H9 (cell line): Measurements from ENCODE around the gene RGL2. TPM values are rescaled to one million over a fixed set of nuclear protein-coding genes. Genes with fewer than 3 reads are reported as not detected.

Experiments
- DNase-seq: peaks from one replicate; pipeline ENCODE4 v3.0.0-alpha.2; 2017
- H2AFZ ChIP-seq: one replicate; pipeline ENCODE4 v1.6.1; 2013; ENCODE audit warnings: mild to moderate bottlenecking, low read length, control low read depth, moderate library complexity
- H2AK5ac ChIP-seq: 2 replicates; pipeline ENCODE4 v1.6.1; 2013; ENCODE audit warnings: low read length, control low read depth, mixed read lengths; ENCODE audit not compliant: insufficient read length
- H2BK120ac ChIP-seq: one replicate; pipeline ENCODE4 v1.6.1; 2013; ENCODE audit warnings: low read depth, mild to moderate bottlenecking, low read length, control low read depth, inconsistent platforms; ENCODE audit not compliant: poor library complexity, severe bottlenecking
- H2BK12ac ChIP-seq: 2 replicates; pipeline ENCODE4 v1.6.1; 2013; ENCODE audit warnings: low read length, control low read depth, mixed read lengths, low read depth; ENCODE audit not compliant: insufficient read length
- H2BK15ac ChIP-seq: 2 replicates; pipeline ENCODE4 v1.6.1; 2013; ENCODE audit warnings: low read depth, low read length, control low read depth
- H2BK20ac ChIP-seq: one replicate; pipeline ENCODE4 v1.6.1; 2013; ENCODE audit warnings: low read depth, mild to moderate bottlenecking, low read length, control low read depth, inconsistent platforms; ENCODE audit not compliant: poor library complexity, severe bottlenecking
- H2BK5ac ChIP-seq: 2 replicates; pipeline ENCODE4 v1.6.1; 2013; ENCODE audit warnings: low read length, control low read depth, mixed read lengths; ENCODE audit not compliant: insufficient read length
- H3K14ac ChIP-seq: 2 replicates; pipeline ENCODE4 v1.6.1; 2013; ENCODE audit warnings: low read length, control low read depth; ENCODE audit not compliant: insufficient read depth
- H3K18ac ChIP-seq: 2 replicates; pipeline ENCODE4 v1.6.1; 2013; ENCODE audit warnings: low read depth, mild to moderate bottlenecking, mixed read lengths, low read length, control low read depth; ENCODE audit not compliant: insufficient read length
- H3K23ac ChIP-seq: 2 replicates; pipeline ENCODE4 v1.6.1; 2013; ENCODE audit warnings: low read length, control low read depth, mixed read lengths, low read depth; ENCODE audit not compliant: insufficient read length
- H3K23me2 ChIP-seq: 2 replicates; pipeline ENCODE4 v1.6.1; 2013; ENCODE audit warnings: low read depth, mild to moderate bottlenecking, mixed read lengths, low read length, control low read depth; ENCODE audit not compliant: insufficient read length, poor library complexity, severe bottlenecking
- H3K27ac ChIP-seq: 2 replicates; pipeline ENCODE4 v1.5.1; 2013; ENCODE audit warnings: low read length, control low read depth, mixed read lengths, low read depth; ENCODE audit not compliant: insufficient read length
- H3K27me3 ChIP-seq: 2 replicates; pipeline ENCODE4 v1.6.1; 2013; ENCODE audit warnings: low read length, control low read depth, inconsistent platforms; ENCODE audit not compliant: insufficient read depth
- H3K4ac ChIP-seq: 2 replicates; pipeline ENCODE4 v1.6.1; 2013; ENCODE audit warnings: low read depth, mild to moderate bottlenecking, control low read depth, inconsistent platforms, low read length, moderate library complexity
- H3K4me1 ChIP-seq: 2 replicates; pipeline ENCODE4 v1.6.1; 2013; ENCODE audit warnings: low read length, control low read depth, inconsistent platforms; ENCODE audit not compliant: insufficient read depth
- H3K4me2 ChIP-seq: 2 replicates; pipeline ENCODE4 v1.6.1; 2013; ENCODE audit warnings: low read length, control low read depth, mixed read lengths; ENCODE audit not compliant: insufficient read length, insufficient read depth
- H3K56ac ChIP-seq: 2 replicates; pipeline ENCODE4 v1.6.1; 2013; ENCODE audit warnings: low read depth, mild to moderate bottlenecking, mixed read lengths, low read length, control low read depth; ENCODE audit not compliant: insufficient read length
- H3K79me1 ChIP-seq: 2 replicates; pipeline ENCODE4 v1.6.1; 2013; ENCODE audit warnings: low read depth, mild to moderate bottlenecking, moderate library complexity, low read length, control low read depth, inconsistent platforms; ENCODE audit not compliant: insufficient read depth, poor library complexity, severe bottlenecking
- H3K79me2 ChIP-seq: 2 replicates; pipeline ENCODE4 v1.6.1; 2013; ENCODE audit warnings: low read length, control low read depth, inconsistent platforms; ENCODE audit not compliant: insufficient read depth
- H3K9ac ChIP-seq: 2 replicates; pipeline ENCODE4 v1.6.1; 2013; ENCODE audit warnings: low read length, control low read depth, mixed read lengths; ENCODE audit not compliant: insufficient read length; ENCODE audit errors: extremely low read depth
- H3K9me3 ChIP-seq: one replicate; pipeline ENCODE4 v1.6.1; 2013; ENCODE audit warnings: low read depth, low read length, inconsistent platforms; ENCODE audit not compliant: control insufficient read depth
- H3T11ph ChIP-seq: one replicate; pipeline ENCODE4 v1.6.1; 2013; ENCODE audit warnings: mild to moderate bottlenecking, low read length, control low read depth, inconsistent platforms
- H4K20me1 ChIP-seq: one replicate; pipeline ENCODE4 v1.6.1; 2013; ENCODE audit not compliant: control insufficient read depth, insufficient read length, insufficient read depth
- H4K5ac ChIP-seq: 2 replicates; pipeline ENCODE4 v1.6.1; 2013; ENCODE audit warnings: low read depth, mild to moderate bottlenecking, mixed read lengths, low read length, control low read depth; ENCODE audit not compliant: insufficient read length
- H4K8ac ChIP-seq: replicated peaks from 2 replicates; pipeline ENCODE4 v1.6.1; 2013; ENCODE audit warnings: low read length, control low read depth, mixed read lengths, low read depth; ENCODE audit not compliant: insufficient read length
- H4K91ac ChIP-seq: 2 replicates; pipeline ENCODE4 v1.6.1; 2013; ENCODE audit warnings: low read depth, mild to moderate bottlenecking, moderate library complexity, mixed read lengths, low read length, control low read depth; ENCODE audit not compliant: insufficient read length
- H3K27ac Mint-ChIP-seq, 3 experiments: 2 replicates in 2 of 3; 3 replicates in 1 of 3; pipeline ENCODE4 v1.8.0; 2020 to 2021; ENCODE audit warnings: mixed read lengths in 3 of 3, mild to moderate bottlenecking in 1 of 3, moderate library complexity in 1 of 3
- H3K27me3 Mint-ChIP-seq: 2 replicates; pipeline ENCODE4 v1.8.0; 2021; ENCODE audit warnings: low read depth, mild to moderate bottlenecking, moderate library complexity, mixed read lengths
- H3K36me3 Mint-ChIP-seq, 3 experiments: 2 replicates in 2 of 3; 3 replicates in 1 of 3; pipeline ENCODE4 v1.8.0; 2020 to 2021; ENCODE audit warnings: low read depth in 3 of 3, mixed read lengths in 3 of 3; ENCODE audit not compliant: insufficient read depth in 1 of 3
- H3K4me1 Mint-ChIP-seq, 2 experiments: 2 replicates each; pipeline ENCODE4 v1.8.0; 2020; ENCODE audit warnings: mixed read lengths in 2 of 2
- H3K4me3 Mint-ChIP-seq, 2 experiments: 2 replicates in 1 of 2; 3 replicates in 1 of 2; pipeline ENCODE4 v1.8.0; 2020 to 2021; ENCODE audit warnings: mild to moderate bottlenecking in 2 of 2, mixed read lengths in 2 of 2, moderate library complexity in 1 of 2
- H3K9me3 Mint-ChIP-seq, 2 experiments: 2 replicates in 1 of 2; 3 replicates in 1 of 2; pipeline ENCODE4 v1.8.0; 2020; ENCODE audit warnings: mild to moderate bottlenecking in 2 of 2, mixed read lengths in 2 of 2, moderate library complexity in 1 of 2
- CTCF ChIP-seq: fragments of 200-600 bp; sonication (generic); conservative IDR thresholded peaks from 3 replicates; pipeline ENCODE4 v1.8.0; 2021; ENCODE audit warnings: antibody characterized with exemption, mild to moderate bottlenecking
- WGBS: extraction: QIAGEN DNeasy Blood & Tissue Kit; methylation state at CpG from one replicate; pipeline ENCODE4 v1.1.7; 2013; ENCODE audit warnings: missing lambda C conversion rate, low lambda C conversion rate, mixed read lengths; ENCODE audit not compliant: insufficient read length; ENCODE audit errors: extremely low coverage; 5-methylcytosine and 5-hydroxymethylcytosine counted together
- total RNA-seq: library from RNA; stranded (reverse); gene quantifications from 2 replicates; pipeline ENCODE4 v1.2.1, GENCODE V29; 2021

The RGL2 gene
- total RNA-seq, 1 experiment from 2014 or later = 74.3 TPM

- H2BK5ac ChIP-seq = no peak overlapping the region
- no peak for DNase-seq
- no peak for TF ChIP-seq CTCF
- Mint-ChIP-seq H3K4me3 (no peak overlapping the region; a peak in 1 of 5 replicates), H3K4me1 (no peaks in the 10 kb centered on the region), H3K27me3 (peaks cover 2% of the 10 kb centered on the region), H3K36me3 (no peaks in the 10 kb centered on the region), H3K27ac (no peak overlapping the region), H3K9me3 (no peaks in the 10 kb centered on the region)
- no peak overlapping the region for H3T11ph ChIP-seq
- no peak overlapping the region for H3K27ac ChIP-seq
- no peak overlapping the region for H3K4me2 ChIP-seq
- no peak overlapping the region for H2BK20ac ChIP-seq
- no peaks in the 10 kb centered on the region for H4K20me1 ChIP-seq
- H2BK12ac ChIP-seq = no peak overlapping the region
- H3K9ac ChIP-seq = no peak overlapping the region
- no peaks in the 10 kb centered on the region for H3K4me1 ChIP-seq
- H4K91ac ChIP-seq = no peak overlapping the region
- no peak overlapping the region for H3K56ac ChIP-seq
- no peak overlapping the region for H3K23ac ChIP-seq
- H3K9me3 ChIP-seq = no peaks in the 10 kb centered on the region
- H3K4ac ChIP-seq = no peak overlapping the region
- no peak overlapping the region for H3K14ac ChIP-seq
- no peaks in the 10 kb centered on the region for H3K23me2 ChIP-seq
- H2BK120ac ChIP-seq = no peak overlapping the region
- H2BK15ac ChIP-seq = no peak overlapping the region
- no peaks in the 10 kb centered on the region for H3K27me3 ChIP-seq
- no peaks in the 10 kb centered on the region for H3K79me2 ChIP-seq
- H4K5ac ChIP-seq = no peak overlapping the region
- no peak overlapping the region for H3K18ac ChIP-seq
- WGBS = no CpG with 5 or more reads among the region's 4 CpGs
- H2AFZ ChIP-seq = no peak overlapping the region
- H4K8ac ChIP-seq = no peak overlapping the region
- no peak overlapping the region for H2AK5ac ChIP-seq
- H3K79me1 ChIP-seq = no peaks in the 10 kb centered on the region
Observed at GRCh38 chr6:33333666-33334065, 34.9 kb upstream of the RGL2 start.
